ENCODE results near the gene PDRG1.

GRCh38 chr20:31962761-31963160 lies 10.9 kb upstream of the PDRG1 start:
- TF ChIP-seq CTCF (IDR thresholded peaks at IDR 0.05; ENCODE audit: extremely low read depth in 1 of 2, insufficient read depth in 1 of 2, low read depth in 1 of 2, low read length in 2 of 2) (no peak), POLR2AphosphoS5 (IDR thresholded peaks at IDR 0.05; ENCODE audit: insufficient read depth, low read depth, low read length) (no peak), POLR2A (IDR thresholded peaks at IDR 0.05; ENCODE audit: low read depth, low read length) (no peak), MAX (IDR thresholded peaks at IDR 0.05; ENCODE audit: insufficient read depth, insufficient read length) (no peak), EZH2 (IDR thresholded peaks at IDR 0.05; ENCODE audit: borderline replicate concordance, low read depth, low read length, severe bottlenecking) (no peak)
